T-cell (primary cell): ENCODE data around the gene NXT1. TPM values are rescaled to one million over a fixed set of nuclear protein-coding genes. Genes with fewer than 3 reads are reported as not detected.

Experiments
- ATAC-seq, 4 experiments: fragments of 200-7000 bp in 3 of 4; fragments of 150-1000 bp in 1 of 4; cut with Tn5 transposase; replicated peaks in 1 of 4; 1 replicate in 3 of 4; 2 replicates in 1 of 4; pipeline ENCODE4 v1.10.0; 2021; ENCODE audit warnings: moderate library complexity in 3 of 4, mild to moderate bottlenecking in 2 of 4, moderate number of reproducible peaks in 1 of 4
- CTCF ChIA-PET, 2 donors: fragments of 300-600 bp; sonication (Branson Sonifier 250); formaldehyde crosslinking; loops; one replicate each; lab custom pipeline; 2022; ENCODE audit warnings: antibody characterized with exemption in 2 of 2; lab: Charles Lee
- POLR2A ChIA-PET, 2 donors: fragments of 300-600 bp; sonication (Branson Sonifier 250); formaldehyde crosslinking; loops; one replicate each; lab custom pipeline; 2022; ENCODE audit warnings: antibody characterized with exemption in 2 of 2; lab: Charles Lee
- DNase-seq, 35 experiments: peaks; one replicate each; pipeline versions ENCODE4 v3.0.0 to v3.0.0-alpha.2; 2013 to 2023
- H3K27ac ChIP-seq: one replicate; pipeline ENCODE4 v1.5.1; 2013; ENCODE audit warnings: low read length
- H3K27me3 ChIP-seq, 2 experiments: replicated peaks in 1 of 2; 1 replicate in 1 of 2; 2 replicates in 1 of 2; pipeline versions ENCODE4 v1.6.1 to v1.7.0; 2013; ENCODE audit warnings: low read length in 1 of 2, mixed read lengths in 1 of 2; ENCODE audit not compliant: control insufficient read depth in 2 of 2, insufficient read depth in 2 of 2; ENCODE audit errors: extremely low read depth in 1 of 2
- H3K36me3 ChIP-seq, 2 donors: 1 replicate in 1 of 2; 2 replicates in 1 of 2; pipeline versions ENCODE4 v1.6.1 to v1.7.0; 2013; ENCODE audit warnings: low read length in 1 of 2; ENCODE audit not compliant: control insufficient read depth in 2 of 2, insufficient read depth in 1 of 2; ENCODE audit errors: extremely low read depth in 1 of 2
- H3K4me1 ChIP-seq, 2 experiments: 1 replicate in 1 of 2; 2 replicates in 1 of 2; pipeline versions ENCODE4 v1.6.1 to v1.7.0; 2013; ENCODE audit warnings: low read length in 2 of 2, mixed read lengths in 1 of 2; ENCODE audit not compliant: insufficient read depth in 2 of 2, control insufficient read depth in 1 of 2; ENCODE audit errors: extremely low read depth in 1 of 2
- H3K4me3 ChIP-seq, 2 donors: 1 replicate in 1 of 2; 2 replicates in 1 of 2; pipeline versions ENCODE4 v1.5.1 to v1.7.0; 2013; ENCODE audit warnings: mild to moderate bottlenecking in 2 of 2, low read length in 1 of 2, moderate library complexity in 1 of 2; ENCODE audit not compliant: control insufficient read depth in 1 of 2; ENCODE audit errors: extremely low read depth in 1 of 2
- H3K9me3 ChIP-seq: 2 replicates; pipeline ENCODE4 v1.7.0; 2013
- H3K27ac Mint-ChIP-seq, 2 donors: one replicate each; pipeline ENCODE4 v1.8.0; 2020 to 2021; ENCODE audit warnings: mild to moderate bottlenecking in 2 of 2, mixed read lengths in 2 of 2
- H3K27me3 Mint-ChIP-seq, 2 donors: one replicate each; pipeline ENCODE4 v1.8.0; 2021 to 2022; ENCODE audit warnings: mixed read lengths in 2 of 2
- H3K36me3 Mint-ChIP-seq: one replicate; pipeline ENCODE4 v1.8.0; 2021; ENCODE audit warnings: mixed read lengths
- H3K4me1 Mint-ChIP-seq, 3 donors: one replicate each; pipeline ENCODE4 v1.8.0; 2020 to 2022; ENCODE audit warnings: mixed read lengths in 3 of 3, mild to moderate bottlenecking in 1 of 3
- H3K4me3 Mint-ChIP-seq, 3 donors: one replicate each; pipeline ENCODE4 v1.8.0; 2020 to 2022; ENCODE audit warnings: mild to moderate bottlenecking in 3 of 3, mixed read lengths in 3 of 3, moderate library complexity in 3 of 3
- H3K9me3 Mint-ChIP-seq, 3 donors: one replicate each; pipeline ENCODE4 v1.8.0; 2020 to 2022; ENCODE audit warnings: mixed read lengths in 3 of 3
- WGBS: methylation state at CpG from one replicate; pipeline ENCODE4 v1.1.5; 2013; ENCODE audit warnings: missing lambda C conversion rate; ENCODE audit not compliant: insufficient coverage; 5-methylcytosine and 5-hydroxymethylcytosine counted together
- total RNA-seq, 35 experiments: library from RNA in 6 of 35; stranded (reverse) in 6 of 35; fragments of 120-200 nt in 1 of 35; gene quantifications; one replicate each; pipeline versions ENCODE4 v1.2.1 to v1.2.4 and lab custom pipeline; 2013 to 2026

NXT1 gene
- total RNA-seq, 5 donors from 2014 or later (not counting 1 experiment from before 2014, with no cell fraction given) = 22.1 to 60.0 (median 24.4) TPM

- CTCF ChIA-PET = no interaction called here
- H3K9me3 Mint-ChIP-seq = no peaks in the 10 kb centered on the region
Observed at GRCh38 chr20:23325107-23325506, 25.5 kb upstream of the NXT1 start.

DNA sequence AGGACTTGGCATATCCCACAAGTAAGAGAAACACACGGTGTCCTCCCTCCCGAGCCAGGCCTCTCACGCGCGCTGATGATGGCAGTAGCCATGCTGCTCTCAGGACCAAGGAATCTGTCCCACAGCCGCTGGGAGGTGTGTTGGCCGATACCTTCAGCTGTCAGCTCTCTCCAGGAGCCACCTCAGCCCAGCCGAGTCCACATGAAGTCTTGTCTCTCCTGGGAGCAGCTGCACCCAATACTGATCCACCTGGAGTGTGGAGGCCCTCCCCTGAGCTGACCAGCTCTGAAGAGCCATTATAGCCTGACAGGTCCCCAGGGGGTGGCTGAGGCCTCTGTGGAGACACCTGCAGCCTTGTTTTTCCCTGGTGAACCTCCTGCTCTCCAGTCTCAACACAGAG lies 23.8 kb upstream of the NXT1 start:
- DNase-seq = no peak
- WGBS = 85% methylated on average over 8 of the region's 8 CpGs
- POLR2A ChIA-PET = no interaction called here

More at GRCh38 chr20:23325107-23325506, 25.5 kb upstream of the NXT1 start:
- Histone ChIP-seq H3K4me1 (no peaks in the 10 kb centered on the region), H3K9me3 (no peaks in the 10 kb centered on the region), H3K36me3 (no peaks in the 10 kb centered on the region), H3K4me3 (no peak overlapping the region), H3K27ac (no peak overlapping the region), H3K27me3 (no peaks in the 10 kb centered on the region)
- Mint-ChIP-seq H3K4me3 (no peak overlapping the region), H3K36me3 (no peaks in the 10 kb centered on the region), H3K27ac (no peak overlapping the region), H3K27me3 (peaks cover 0 to 1% of the 10 kb centered on the region in 2 donors), H3K4me1 (no peaks in the 10 kb centered on the region)
- ATAC-seq (no peak), DNase-seq (no peak)
- POLR2A ChIA-PET = no interaction called here
- 67% methylated on average over 1 of the region's 3 CpGs for WGBS

GRCh38 chr20:23327617-23328333 lies 22.8 kb upstream of the NXT1 start:
- Mint-ChIP-seq H3K4me1 (no peaks in the 10 kb centered on the region), H3K27me3 (no peaks in the 10 kb centered on the region), H3K9me3 (no peaks in the 10 kb centered on the region), H3K36me3 (peaks cover 3% of the 10 kb centered on the region), H3K4me3 (no peak overlapping the region), H3K27ac (no peak overlapping the region)
- POLR2A ChIA-PET = no interaction called here
- no peak overlapping the region for H3K27ac ChIP-seq
- H3K36me3 ChIP-seq = no peaks in the 10 kb centered on the region
- H3K4me3 ChIP-seq = no peak overlapping the region
- no peaks in the 10 kb centered on the region for H3K9me3 ChIP-seq
- DNase-seq (no peak), ATAC-seq (no peak)
- H3K4me1 ChIP-seq = no peaks in the 10 kb centered on the region
- H3K27me3 ChIP-seq = no peaks in the 10 kb centered on the region
- CTCF ChIA-PET = no interaction called here
- 93% methylated on average over 15 of the region's 15 CpGs for WGBS

More for the DNA sequence above, 23.8 kb upstream of the NXT1 start:
- H3K4me3 ChIP-seq = no peak overlapping the region
- no peaks in the 10 kb centered on the region for H3K4me1 ChIP-seq
- H3K4me1 Mint-ChIP-seq = no peaks in the 10 kb centered on the region
- no peak overlapping the region for H3K27ac ChIP-seq
- no peak for ATAC-seq
- no peak overlapping the region for H3K27ac Mint-ChIP-seq
- no peaks in the 10 kb centered on the region for H3K27me3 ChIP-seq
- H3K36me3 ChIP-seq = no peaks in the 10 kb centered on the region
- peaks cover 3% of the 10 kb centered on the region for H3K36me3 Mint-ChIP-seq
- CTCF ChIA-PET = no interaction called here
- no peak overlapping the region for H3K4me3 Mint-ChIP-seq
- no peaks in the 10 kb centered on the region for H3K9me3 Mint-ChIP-seq
- no peaks in the 10 kb centered on the region for H3K9me3 ChIP-seq
- H3K27me3 Mint-ChIP-seq = no peaks in the 10 kb centered on the region

GRCh38 chr20:23331450-23332350 lies 18.9 kb upstream of the NXT1 start:
- DNase-seq = no peak
- WGBS = 76% methylated on average over 5 of the region's 8 CpGs

DNA sequence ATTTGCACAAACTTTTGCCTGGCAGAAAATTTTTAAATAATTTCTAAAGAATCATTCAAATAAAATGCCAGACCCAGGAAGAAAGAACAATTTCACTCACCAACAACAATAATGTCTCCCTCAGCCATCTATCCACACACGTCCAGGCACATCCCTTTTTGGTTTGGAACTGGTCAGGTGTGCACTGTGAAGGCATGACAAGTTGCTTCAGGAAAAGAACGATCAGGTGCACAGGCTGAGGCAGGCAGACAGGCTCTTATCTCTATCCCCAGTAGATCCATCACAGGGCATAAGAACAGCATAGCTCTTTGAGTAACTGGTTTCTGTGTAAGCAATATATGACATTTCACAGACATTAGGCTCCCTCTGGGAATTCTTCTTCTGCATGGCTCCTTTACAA lies 18.1 kb upstream of the NXT1 start:
- ChIA-PET POLR2A (no interaction called here), CTCF (no interaction called here)
- H3K9me3 Mint-ChIP-seq = no peaks in the 10 kb centered on the region
- DNase-seq (no peak), ATAC-seq (no peak)
- no peaks in the 10 kb centered on the region for H3K27me3 Mint-ChIP-seq
- no peaks in the 10 kb centered on the region for H3K27me3 ChIP-seq
- H3K9me3 ChIP-seq = no peaks in the 10 kb centered on the region
- no peak overlapping the region for H3K4me3 Mint-ChIP-seq
- H3K36me3 Mint-ChIP-seq = peaks cover 3% of the 10 kb centered on the region
- H3K36me3 ChIP-seq = no peaks in the 10 kb centered on the region
- H3K4me1 ChIP-seq = no peaks in the 10 kb centered on the region
- no peak overlapping the region for H3K4me3 ChIP-seq
- WGBS = 40% methylated on average over 1 of the region's 2 CpGs
- peaks cover 0 to 5% (median 0%) of the 10 kb centered on the region in 3 donors for H3K4me1 Mint-ChIP-seq
- H3K27ac ChIP-seq = no peak overlapping the region
- no peak overlapping the region for H3K27ac Mint-ChIP-seq

More at GRCh38 chr20:23331450-23332350, 18.9 kb upstream of the NXT1 start:
- Mint-ChIP-seq H3K27me3 (no peaks in the 10 kb centered on the region), H3K4me3 (no peak overlapping the region), H3K36me3 (peaks cover 3% of the 10 kb centered on the region), H3K4me1 (peaks cover 0 to 5% (median 0%) of the 10 kb centered on the region in 3 donors), H3K9me3 (no peaks in the 10 kb centered on the region), H3K27ac (no peak overlapping the region)
- H3K27ac ChIP-seq = no peak overlapping the region
- no peak for ATAC-seq
- no peaks in the 10 kb centered on the region for H3K4me1 ChIP-seq
- CTCF ChIA-PET = no interaction called here
- H3K36me3 ChIP-seq = no peaks in the 10 kb centered on the region
- no peaks in the 10 kb centered on the region for H3K27me3 ChIP-seq
- POLR2A ChIA-PET = interaction anchor here in 1 of 2 donors (0.7 kb wide), 1 partner anchor 20 kb away, joined by 4 read pairs; no protein-coding TSS in a partner anchor
- H3K9me3 ChIP-seq = no peaks in the 10 kb centered on the region
- no peak overlapping the region for H3K4me3 ChIP-seq

GRCh38 chr20:23334111-23334510 lies 16.5 kb upstream of the NXT1 start:
- Mint-ChIP-seq H3K36me3 (peaks cover 3% of the 10 kb centered on the region), H3K27me3 (no peaks in the 10 kb centered on the region), H3K27ac (no peak overlapping the region), H3K4me3 (no peak overlapping the region), H3K4me1 (peaks cover 0 to 5% (median 0%) of the 10 kb centered on the region in 3 donors), H3K9me3 (no peaks in the 10 kb centered on the region)
- DNase-seq (no peak), ATAC-seq (no peak)
- H3K27ac ChIP-seq = no peak overlapping the region
- no peaks in the 10 kb centered on the region for H3K4me1 ChIP-seq
- 22% methylated on average over 3 of the region's 3 CpGs for WGBS
- no peaks in the 10 kb centered on the region for H3K9me3 ChIP-seq
- H3K27me3 ChIP-seq = no peaks in the 10 kb centered on the region
- ChIA-PET CTCF (interaction anchor here in 1 of 2 donors (0.7 kb wide), 1 partner anchor 107 kb away, joined by 7 read pairs; no protein-coding TSS in a partner anchor), POLR2A (no interaction called here)
- no peak overlapping the region for H3K4me3 ChIP-seq
- no peaks in the 10 kb centered on the region for H3K36me3 ChIP-seq
